NCI-H510A treated with DMSO at 0.1 percent for 48 hours (cell line): ENCODE data around the gene KDM4B.

Experiments
- DNase-seq: peaks from one replicate; lab custom pipeline; 2025; lab: John Stamatoyannopoulos, UW

KDM4B gene

GRCh38 chr19:5122671-5123409, 153.9 kb downstream of the KDM4B start:
- no peak for DNase-seq

- DNase-seq = no peak
Measured at GRCh38 chr19:5123646-5124045, 154.7 kb downstream of the KDM4B start.

DNA sequence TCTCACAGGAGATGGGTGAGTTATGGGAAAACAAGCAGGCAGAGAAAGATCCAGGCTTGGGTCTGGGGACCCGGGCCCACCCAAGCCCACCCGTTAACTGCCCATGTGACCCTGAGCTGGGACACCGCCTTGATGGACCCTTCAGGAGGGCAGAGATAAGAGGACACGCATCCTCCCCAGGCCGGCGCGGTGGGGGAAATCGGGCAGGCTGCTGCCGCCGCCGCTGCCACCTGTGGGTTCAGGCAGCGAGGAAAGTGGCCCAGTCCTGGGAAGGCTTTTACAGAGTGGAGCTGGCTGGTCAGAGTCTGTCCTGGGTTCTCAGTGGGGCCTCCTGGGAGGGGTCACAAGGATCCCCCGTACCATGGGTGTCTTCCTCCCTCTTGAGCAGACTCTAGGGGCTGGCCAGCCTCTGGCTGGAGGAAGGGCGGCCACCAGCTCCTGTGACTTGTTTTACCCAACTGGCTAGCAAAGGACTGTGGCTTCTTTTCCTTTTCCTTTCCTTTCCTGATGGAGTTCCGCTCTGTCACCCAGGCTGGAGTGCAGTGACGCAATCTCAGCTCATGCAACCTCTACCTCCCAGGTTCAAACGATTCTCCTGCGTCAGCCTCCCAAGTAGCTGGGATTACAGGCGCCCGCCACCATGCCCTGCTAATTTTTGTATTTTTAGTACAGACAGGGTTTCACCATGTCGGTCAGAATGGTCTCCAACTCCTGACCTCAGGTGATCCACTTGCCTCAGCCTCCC, 155.4 kb downstream of the KDM4B start:
- no peak for DNase-seq

DNA sequence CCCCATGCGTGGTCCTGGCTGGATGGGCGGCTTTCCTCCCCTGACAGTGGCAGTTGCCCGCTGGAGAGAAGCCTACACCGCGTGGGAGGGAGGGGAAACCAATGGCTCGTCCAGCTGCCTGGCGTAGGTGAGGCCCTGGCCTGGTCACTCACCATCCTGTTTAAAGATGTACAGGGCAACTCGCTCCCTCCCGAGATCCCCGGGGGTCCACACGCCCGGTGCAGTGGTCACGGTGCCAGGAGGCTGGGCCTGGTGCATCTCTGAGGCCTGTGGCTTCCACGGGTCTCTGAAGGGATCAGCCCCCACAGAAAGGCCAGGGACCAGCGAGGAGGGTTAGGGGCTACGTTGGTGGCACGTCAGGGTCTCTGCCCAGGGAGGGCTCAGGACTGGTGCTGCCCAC, 156.5 kb downstream of the KDM4B start:
- no peak for DNase-seq

DNA sequence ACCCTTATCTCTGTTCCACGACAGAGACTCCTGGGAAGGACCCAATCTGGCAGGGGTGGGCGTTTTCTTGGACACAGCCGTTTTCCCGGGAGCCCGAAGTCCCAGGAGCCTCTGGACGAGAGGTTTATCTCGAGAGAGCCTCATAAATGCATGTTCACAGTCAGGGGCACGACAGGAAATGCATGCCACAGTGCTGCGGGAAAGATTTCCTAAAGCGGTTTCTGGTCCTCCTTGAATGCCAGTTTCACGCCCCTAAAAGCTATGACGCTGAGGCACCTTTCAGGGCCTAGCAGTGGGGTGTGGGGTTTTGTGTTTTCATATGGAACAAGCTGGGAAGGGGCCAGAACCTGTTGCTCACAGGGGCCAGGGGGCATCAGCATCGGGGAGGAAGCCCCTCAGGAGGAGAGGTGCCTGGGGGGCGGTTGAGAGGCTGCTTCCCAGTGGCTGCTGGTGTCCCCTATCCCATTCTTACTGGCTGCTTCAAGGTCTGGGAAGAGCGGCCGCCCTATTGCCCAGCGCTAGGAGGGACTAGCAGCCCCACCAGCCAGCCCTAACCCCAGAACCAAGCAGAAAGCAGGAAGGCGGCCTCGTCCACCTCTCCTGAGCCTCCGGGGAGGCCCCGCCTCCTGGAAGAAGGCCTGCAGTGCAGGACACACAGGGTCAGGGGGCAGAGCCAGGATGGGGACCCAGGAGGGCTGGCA, 157.0 kb downstream of the KDM4B start:
- no peak for DNase-seq

- DNase-seq = no peak
Measured at GRCh38 chr19:5126498-5127223, 157.7 kb downstream of the KDM4B start.

DNA sequence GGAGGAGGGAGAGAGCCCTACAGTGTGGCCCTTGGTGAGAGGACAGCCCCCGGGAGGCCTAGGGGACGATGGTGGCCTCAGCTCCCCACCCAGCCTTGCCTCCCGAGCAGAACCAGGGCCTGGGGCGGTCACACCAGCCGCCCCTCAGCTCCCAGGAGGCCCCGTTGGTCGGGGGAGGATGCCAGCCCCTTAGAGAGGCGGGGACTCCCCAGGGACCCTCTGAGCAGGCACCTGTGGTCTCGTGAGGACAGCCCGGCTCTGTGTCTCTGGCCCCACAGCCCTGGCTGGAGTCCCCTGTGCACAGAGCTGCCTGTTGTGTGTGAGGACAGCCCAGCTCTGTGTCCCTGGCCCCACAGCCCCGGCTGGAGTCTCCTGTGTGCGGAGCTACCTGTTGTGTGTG, 158.8 kb downstream of the KDM4B start:
- DNase-seq = no peak

DNA sequence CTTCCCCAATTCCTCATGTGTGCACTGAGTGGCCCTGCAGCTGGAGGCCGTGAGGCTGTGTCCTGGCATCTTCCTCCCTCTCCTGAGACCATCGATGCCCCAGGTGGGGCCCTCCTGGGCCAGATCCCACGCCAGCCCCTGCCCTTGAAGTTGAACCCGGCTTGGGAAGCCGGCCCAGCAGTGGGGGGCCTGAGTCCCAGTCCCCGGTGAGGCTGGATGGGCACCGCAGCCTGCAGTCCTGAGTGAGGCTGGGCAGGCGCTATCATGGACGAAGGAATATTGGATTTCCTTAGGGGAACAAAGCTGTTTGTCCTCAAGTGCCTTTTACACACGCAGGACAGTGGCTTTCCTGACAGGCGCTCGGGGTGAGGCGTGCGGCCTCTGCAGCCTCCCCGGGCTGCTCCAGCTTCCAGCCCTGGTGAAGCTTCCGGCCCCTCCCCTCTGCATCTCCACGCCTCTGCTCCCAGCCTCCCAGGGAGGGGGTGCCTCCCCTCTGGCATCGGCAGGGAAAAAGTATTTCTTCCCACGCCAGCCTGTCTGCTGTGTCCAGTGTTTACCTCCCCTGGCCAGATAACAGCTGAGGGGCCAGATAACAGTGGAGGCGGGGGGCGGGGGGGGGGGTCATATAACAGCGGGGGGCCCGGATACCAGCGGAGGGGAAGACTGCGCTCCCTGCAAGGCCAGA, 159.5 kb downstream of the KDM4B start:
- DNase-seq = peak; percentile 37

- no peak for DNase-seq
Measured at GRCh38 chr19:5128936-5129389, 160.1 kb downstream of the KDM4B start.

DNA sequence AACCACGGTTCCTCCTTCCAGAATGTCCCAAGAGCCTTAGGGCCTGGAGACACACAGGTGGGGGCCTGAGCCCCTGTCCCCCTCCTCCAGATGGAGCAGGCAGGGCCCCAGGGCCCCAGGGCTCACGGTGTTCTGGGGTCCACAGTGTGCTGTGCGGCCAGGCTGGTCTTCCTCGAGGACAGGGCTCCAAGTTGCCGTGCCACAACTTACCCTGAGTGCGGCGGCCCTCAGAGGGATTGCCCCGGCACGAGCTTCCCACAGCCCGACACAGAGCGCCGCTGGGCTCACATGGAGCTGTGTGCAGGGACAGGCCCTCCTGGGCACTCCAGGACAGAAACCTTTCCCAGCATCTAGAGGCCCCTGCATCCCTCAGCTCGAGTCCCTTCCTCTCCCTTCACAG, 160.8 kb downstream of the KDM4B start:
- DNase-seq = no peak

- DNase-seq = no peak
Measured at GRCh38 chr19:5130371-5131030, 161.6 kb downstream of the KDM4B start.

- DNase-seq = peak; percentile 39
Measured at GRCh38 chr19:5131031-5131505, 162.2 kb downstream of the KDM4B start.

DNA sequence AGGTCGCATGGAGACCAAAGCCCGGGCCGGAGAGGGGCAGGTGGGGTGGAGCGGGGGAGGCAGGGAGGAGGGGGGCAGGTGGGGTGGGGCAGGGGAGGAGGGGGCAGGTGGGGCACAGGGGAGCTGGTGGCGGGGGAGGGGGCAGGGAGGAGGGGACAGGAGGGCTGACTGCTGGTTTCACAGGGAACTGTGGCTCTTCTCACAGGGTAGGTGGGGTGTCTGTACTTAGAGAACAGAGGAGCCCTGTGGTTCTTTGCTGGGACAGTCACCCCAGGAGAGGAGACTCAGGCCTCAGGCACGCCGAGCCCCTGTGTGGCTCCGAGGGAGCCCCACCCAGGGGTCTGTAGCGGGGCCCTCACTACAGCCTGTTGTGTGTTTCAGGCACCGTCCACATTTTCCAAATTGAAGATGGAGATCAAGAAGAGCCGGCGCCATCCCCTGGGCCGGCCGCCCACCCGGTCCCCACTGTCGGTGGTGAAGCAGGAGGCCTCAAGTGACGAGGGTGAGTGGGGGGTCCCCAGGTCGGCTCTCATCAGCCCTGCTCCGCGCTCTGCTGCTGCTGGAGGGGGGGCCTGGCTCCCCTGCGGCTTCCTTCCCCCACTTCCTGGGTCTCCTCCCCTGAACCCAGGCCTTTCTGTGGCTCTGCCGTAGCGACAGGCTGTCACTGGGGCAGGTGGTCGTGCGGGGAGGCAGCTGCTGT, 162.7 kb downstream of the KDM4B start:
- DNase-seq = peak; percentile 39

- peak; percentile 92 for DNase-seq
Measured at GRCh38 chr19:5132206-5132560, 163.3 kb downstream of the KDM4B start.

DNA sequence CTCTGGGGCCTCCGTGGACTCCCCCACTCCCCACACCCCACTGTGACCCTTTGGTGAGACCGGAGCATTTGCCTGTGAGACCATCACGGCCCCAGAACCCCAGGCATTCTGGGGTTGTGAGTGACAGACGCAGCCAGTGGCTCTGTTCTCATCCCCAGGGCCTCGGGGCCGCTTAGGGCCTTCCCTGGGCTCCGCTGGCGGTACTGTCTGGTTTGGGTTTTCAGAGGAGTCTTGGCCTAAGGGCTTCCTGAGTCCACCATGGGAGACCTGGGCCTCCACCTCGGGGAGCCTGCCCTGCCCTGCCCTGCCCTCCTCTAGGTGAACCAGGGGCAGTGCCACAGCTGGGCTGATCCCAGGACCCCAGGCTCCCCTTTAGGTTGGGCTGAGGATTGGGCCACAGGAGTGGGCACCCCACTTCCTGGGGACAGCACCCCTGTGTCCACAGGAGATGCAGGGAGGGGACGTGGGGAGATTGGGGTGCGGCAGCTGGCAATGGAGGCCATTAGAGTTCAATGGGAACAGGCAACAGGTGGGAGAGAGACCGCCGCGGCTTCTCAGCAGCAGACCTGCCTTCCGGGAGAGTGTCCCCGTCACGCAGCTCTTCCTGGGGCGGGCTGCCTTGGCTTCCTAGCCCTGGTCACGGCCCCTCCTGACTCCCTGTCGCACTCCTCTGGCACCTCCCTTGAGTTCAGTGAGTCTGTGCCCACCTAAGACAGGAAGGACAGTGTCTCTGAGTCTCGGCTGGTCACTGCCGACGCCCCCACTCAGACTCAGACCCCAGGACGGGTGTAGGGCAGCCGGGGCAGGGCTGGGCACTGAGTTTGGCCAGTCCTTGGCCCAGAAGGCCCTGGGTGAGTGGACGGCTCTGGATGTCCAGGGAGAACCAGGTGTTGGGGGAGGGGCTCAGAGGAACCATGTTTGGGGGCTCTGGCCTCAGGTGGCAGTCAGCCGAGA, 164.1 kb downstream of the KDM4B start:
- no peak for DNase-seq

DNA sequence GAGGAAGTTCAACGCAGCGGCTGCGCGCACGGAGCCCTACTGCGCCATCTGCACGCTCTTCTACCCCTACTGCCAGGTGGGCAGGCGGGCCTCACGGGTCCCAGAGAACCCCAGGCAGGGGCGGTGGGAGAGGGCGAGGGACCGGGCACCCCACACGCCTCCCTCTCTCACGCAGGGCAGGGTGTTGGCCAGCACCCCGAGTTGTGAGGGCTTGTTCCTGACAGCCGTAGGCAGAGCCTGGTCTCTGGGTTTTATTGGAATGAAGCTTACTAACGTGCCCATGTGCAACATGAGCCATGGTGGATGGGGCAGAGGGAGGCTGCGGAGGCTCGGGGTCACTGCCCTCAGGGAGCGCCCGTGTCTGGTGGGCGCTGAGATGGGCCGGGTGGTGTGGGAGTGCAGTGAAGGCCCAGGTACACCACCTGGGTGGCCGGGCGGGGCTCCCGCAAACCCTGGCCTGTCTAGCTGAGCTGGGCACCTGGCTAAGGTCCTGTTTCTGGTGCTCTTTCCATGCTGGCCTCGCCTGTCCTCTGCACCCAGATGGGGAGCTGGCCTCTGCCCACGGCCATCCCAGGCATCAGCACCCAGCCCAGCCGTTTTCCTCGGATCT, 165.2 kb downstream of the KDM4B start:
- DNase-seq = no peak

- DNase-seq = peak; percentile 14
Measured at GRCh38 chr19:5134691-5135090, 165.8 kb downstream of the KDM4B start.

GRCh38 chr19:5136073-5136855, 167.4 kb downstream of the KDM4B start:
- no peak for DNase-seq
